Dermis microvascular lymphatic vessel endothelial cell (primary cell): ENCODE results near the gene DPPA4. TPM values are rescaled to one million over a fixed set of nuclear protein-coding genes. Genes with fewer than 3 reads are reported as not detected.

Experiments used
- DNase-seq, 2 donors: peaks; one replicate each; pipeline versions ENCODE4 v3.0.0 to v3.0.0-alpha.2; 2010; ENCODE audit warnings: low read depth in 2 of 2
- total RNA-seq: library from RNA; depleted of rRNA; stranded (reverse); fragments of >200 nt; gene quantifications from 2 replicates; pipeline ENCODE4 v1.2.1, GENCODE V29; 2014

The DPPA4 gene
- total RNA-seq, 1 donor from 2014 or later, result not detected

- DNase-seq, result no peak
Observed at GRCh38 chr3:109339197-109339596, 1.9 kb upstream of the DPPA4 start.

GRCh38 chr3:109338322-109338721, 976 bp upstream of the DPPA4 start:
- DNase-seq, result no peak

GRCh38 chr3:109336291-109336861, 970 bp downstream of the DPPA4 start:
- DNase-seq, result no peak

GRCh38 chr3:109334572-109334971, 2.8 kb downstream of the DPPA4 start:
- no peak for DNase-seq

GRCh38 chr3:109331692-109332091, 5.7 kb downstream of the DPPA4 start:
- DNase-seq, result no peak

- DNase-seq, result no peak
Observed at GRCh38 chr3:109330405-109330804, 6.9 kb downstream of the DPPA4 start.

- DNase-seq, result no peak
Observed at GRCh38 chr3:109328202-109328601, 9.1 kb downstream of the DPPA4 start.

GRCh38 chr3:109325657-109326056, 11.7 kb downstream of the DPPA4 start:
- no peak for DNase-seq

GRCh38 chr3:109325109-109325508, 12.2 kb downstream of the DPPA4 start:
- DNase-seq, result no peak

- DNase-seq, result no peak
Observed at GRCh38 chr3:109316162-109316730, 21.1 kb downstream of the DPPA4 start, which contains the start of gene DPPA2. Gene DPPA2, minus strand, starts transcription at chr3:109316517. Its CDS starts 1,975 bp downstream, at chr3:109314542.

GRCh38 chr3:109313061-109313460, 24.3 kb downstream of the DPPA4 start:
- no peak for DNase-seq

- DNase-seq, result no peak
Observed at GRCh38 chr3:109297496-109297895, 39.9 kb downstream of the DPPA4 start.

- no peak for DNase-seq
Observed at GRCh38 chr3:109284071-109284470, 53.3 kb downstream of the DPPA4 start.

GRCh38 chr3:109278546-109278945, 58.8 kb downstream of the DPPA4 start:
- DNase-seq, result no peak

GRCh38 chr3:109278141-109278540, 59.2 kb downstream of the DPPA4 start:
- DNase-seq, result no peak

Other genes with a start within 250 kb of the DPPA4 start
- not detected in 2 replicates for gene MORC1, start 219.4 kb downstream of the DPPA4 start, total RNA-seq
- gene C3orf85, start 200.8 kb downstream of the DPPA4 start, total RNA-seq, result not detected in 2 replicates
- not detected in 2 replicates for gene DPPA2, start 21.0 kb downstream of the DPPA4 start, total RNA-seq